ENCODE results near the gene CAMTA1. TPM values are rescaled to one million over a fixed set of nuclear protein-coding genes. Genes with fewer than 3 reads are reported as not detected.

CAMTA1 gene
- total and polyA plus RNA-seq, 12 donors: 123 to 265 (median 142) TPM

- no peak overlapping the region for H3K4me3 ChIP-seq
- TF ChIP-seq CTCF (IDR thresholded peaks at IDR 0.05): no peak
- ATAC-seq (no peak), DNase-seq (no peak)
- H3K4me1 ChIP-seq: peaks cover 2 to 24% (median 19%) of the 10 kb centered on the region in 9 donors
- H3K27ac ChIP-seq: peak overlapping the region in 1 of 10 donors; percentile 77
- H3K9me3 ChIP-seq: peaks cover 0 to 6% (median 0%) of the 10 kb centered on the region in 11 donors
- no peaks in the 10 kb centered on the region for H3K36me3 ChIP-seq
- 84 to 93% methylated on average over 3 of the region's 3 CpGs for WGBS, 2 donors
- intact Hi-C loops (cut with DNase I): loop anchor here in 7 of 10 donors (10.0 kb wide), 6 partner anchors 189 to 919 kb away; no protein-coding TSS in a partner anchor
- peaks cover 0 to 3% (median 0%) of the 10 kb centered on the region in 7 donors for H3K27me3 ChIP-seq
Measured at GRCh38 chr1:7644086-7644485, 858.8 kb downstream of the CAMTA1 start.

GRCh38 chr1:7644961-7645750 lies 859.9 kb downstream of the CAMTA1 start:
- ATAC-seq (peak; percentile 67 to 90 (median 84)), DNase-seq (peak; percentile 55 to 73)
- Histone ChIP-seq H3K4me3 (no peak overlapping the region), H3K9me3 (peaks cover 0 to 6% (median 0%) of the 10 kb centered on the region in 11 donors), H3K36me3 (no peaks in the 10 kb centered on the region), H3K27ac (peak overlapping the region; percentile 40 to 89 (median 78)), H3K4me1 (peaks cover 2 to 31% (median 19%) of the 10 kb centered on the region in 9 donors), H3K27me3 (peaks cover 0 to 3% (median 0%) of the 10 kb centered on the region in 7 donors)
- no peak for TF ChIP-seq CTCF (IDR thresholded peaks at IDR 0.05)
- intact Hi-C loops (cut with DNase I): loop anchor here (5.0 to 10.0 kb wide), 14 partner anchors 63 to 923 kb away; no protein-coding TSS in a partner anchor
- 36 to 51% methylated on average over 16 of the region's 16 CpGs for WGBS, 2 donors

- DNase-seq (no peak), ATAC-seq (no peak)
- peak overlapping the region; percentile 40 to 89 (median 78) for H3K27ac ChIP-seq
- TF ChIP-seq CTCF (IDR thresholded peaks at IDR 0.05): no peak
- H3K27me3 ChIP-seq: peaks cover 0 to 3% (median 0%) of the 10 kb centered on the region in 7 donors
- H3K4me3 ChIP-seq: no peak overlapping the region
- H3K4me1 ChIP-seq: peaks cover 2 to 31% (median 19%) of the 10 kb centered on the region in 9 donors
- no peaks in the 10 kb centered on the region for H3K36me3 ChIP-seq
- H3K9me3 ChIP-seq: peaks cover 0 to 6% (median 0%) of the 10 kb centered on the region in 11 donors
- intact Hi-C loops (cut with DNase I): loop anchor here (2.0 to 10.0 kb wide), 16 partner anchors 63 to 923 kb away; no protein-coding TSS in a partner anchor
- WGBS, 2 donors: 32 to 58% methylated on average over 7 of the region's 7 CpGs
Measured at GRCh38 chr1:7645751-7646048, 860.4 kb downstream of the CAMTA1 start.

- WGBS, 2 donors: 94 to 96% methylated on average over 3 of the region's 3 CpGs
- ATAC-seq (no peak), DNase-seq (no peak)
- intact Hi-C loops (cut with DNase I): loop anchor here (2.0 to 10.0 kb wide), 16 partner anchors 64 to 924 kb away; no protein-coding TSS in a partner anchor
- Histone ChIP-seq H3K9me3 (peaks cover 0 to 6% (median 0%) of the 10 kb centered on the region in 11 donors), H3K36me3 (no peaks in the 10 kb centered on the region), H3K27ac (peak overlapping the region in 2 of 10 donors; percentile 76 to 78), H3K4me1 (peaks cover 2 to 31% (median 19%) of the 10 kb centered on the region in 9 donors), H3K27me3 (peaks cover 0 to 5% (median 0%) of the 10 kb centered on the region in 7 donors), H3K4me3 (no peak overlapping the region)
- no peak for TF ChIP-seq CTCF (IDR thresholded peaks at IDR 0.05)
Measured at GRCh38 chr1:7646164-7646563, 860.9 kb downstream of the CAMTA1 start.
